Heart left ventricle (tissue), 16 donors: ENCODE measurements around the gene MYNN. TPM values are rescaled to one million over a fixed set of nuclear protein-coding genes. Genes with fewer than 3 reads are reported as not detected.

Source experiments
- ATAC-seq, 4 donors: fragments of 200-7000 bp; cut with Tn5 transposase; one replicate each; pipeline ENCODE4 v1.9.1; 2020 to 2022; ENCODE audit warnings: moderate library complexity in 4 of 4, mild to moderate bottlenecking in 3 of 4, moderate number of reproducible peaks in 1 of 4
- DNase-seq, 5 donors: peaks; one replicate each; pipeline ENCODE4 v3.0.0-alpha.2; 2020
- H3K27ac ChIP-seq, 12 donors: fragments of 200-600 bp; sonication (generic) in 4 of 12; one replicate each; pipeline versions ENCODE4 v1.5.0 to v1.8.0; 2016 to 2022; ENCODE audit warnings: mild to moderate bottlenecking in 2 of 12
- H3K27me3 ChIP-seq, 9 donors: fragments of 200-600 bp; sonication (generic) in 2 of 9; one replicate each; pipeline versions ENCODE4 v1.5.1 to v1.8.0; 2016 to 2022; ENCODE audit warnings: mild to moderate bottlenecking in 3 of 9
- H3K36me3 ChIP-seq, 9 donors: fragments of 200-600 bp; sonication (generic) in 2 of 9; one replicate each; pipeline versions ENCODE4 v1.5.0 to v1.8.0; 2018 to 2022; ENCODE audit warnings: mild to moderate bottlenecking in 2 of 9
- H3K4me1 ChIP-seq, 12 donors: fragments of 200-600 bp; sonication (generic) in 4 of 12; one replicate each; pipeline versions ENCODE4 v1.5.0 to v1.8.0; 2016 to 2022; ENCODE audit warnings: mild to moderate bottlenecking in 3 of 12
- H3K4me3 ChIP-seq, 12 donors: fragments of 200-600 bp; sonication (generic) in 4 of 12; one replicate each; pipeline versions ENCODE4 v1.5.0 to v1.8.0; 2017 to 2022; ENCODE audit warnings: mild to moderate bottlenecking in 9 of 12, moderate library complexity in 4 of 12
- H3K9me3 ChIP-seq, 12 donors: fragments of 200-600 bp; sonication (generic) in 4 of 12; one replicate each; pipeline versions ENCODE4 v1.5.0 to v1.8.0; 2016 to 2022; ENCODE audit warnings: mild to moderate bottlenecking in 1 of 12
- POLR2A ChIP-seq, 2 donors: fragments of 450-650 bp; IDR thresholded peaks; one replicate each; pipeline ENCODE4 v1.6.1; 2017; ENCODE audit warnings: antibody characterized with exemption in 2 of 2, mild to moderate bottlenecking in 2 of 2, moderate library complexity in 2 of 2
- WGBS, 4 donors: extraction: QIAGEN DNeasy Blood & Tissue Kit in 2 of 4; methylation state at CpG; one replicate each; pipeline versions ENCODE4 v1.1.5 to v1.1.7; 2013 to 2018; 5-methylcytosine and 5-hydroxymethylcytosine counted together
- intact Hi-C, 10 donors: fragments of 100-400 bp; cut with DNase I; formaldehyde crosslinking; loops; one replicate each; pipeline versions ENCODE4 v1.11.1 to v1.14.2; 2022
- polyA plus RNA-seq, 2 donors: library from polyadenylated mRNA; stranded (reverse); fragments of 200-250 nt; gene quantifications; one replicate each; pipeline ENCODE4 v1.2.3, GENCODE V29; 2013
- total RNA-seq, 9 donors: library from RNA; depleted of rRNA in 2 of 9; stranded (reverse); fragments of >200 nt in 2 of 9; fragmentation: NEBNext Ultra II Directional in 3 of 9; extraction: Animal tissue kit (Norgen Biotek cat#: 25700) in 3 of 9; gene quantifications; one replicate each; pipeline versions ENCODE4 v1.1.0 to v1.2.4, GENCODE V29; 2016 to 2023
- TF ChIP-seq, protein P1 (sequence below), 12 donors: fragments of 200-600 bp; sonication (generic) in 4 of 12; IDR thresholded peaks; one replicate each; pipeline versions ENCODE4 v1.5.0 to v1.8.0; 2018 to 2022; ENCODE audit warnings: antibody characterized with exemption in 12 of 12, mild to moderate bottlenecking in 5 of 12
- donor health status: ischemic (EF 13 %, LVEDD 7.1; RV severe dilation, severe dysfunction).
- donor health status: healthy with polysubstance abuse.
- donor health status: DM: no; HTN: yes; CAD: no.
- donor health status: DM: no; HTN: no; CAD: no.
- donor health status: ischemic (EF 25% LVEDD 6.9; RV normal size, moderate dysfunction).
- donor health status: ischemic (EF 25% LVEDD 5.7; RV mildly dilated, moderate dysfunction).
- donor health status: healthy.
- donor health status: DM: yes; HTN: yes; CAD: no.
- donor health status: ischemic (EF 35%, LVEDD 5.7; RV mildly dilated, moderate dysfunction).
- donor health status: nonischemic (EF 11% LVEDD 7.7; RV severe dilation, severe dysfunction).
- donor health status: DM: yes; HTN: yes; CAD: no.
- donor health status: PGD.
- donor health status: ischemic (EF 29% LVEDD 5.4; RV normal size, mild dysfunction).
- donor health status: nonischemic (EF 23%, LVEDD 6.1; RV moderate dilation, normal function).

MYNN gene
- total and polyA plus RNA-seq, 11 donors, result 5.0 to 14.1 (median 10.4) TPM

DNA sequence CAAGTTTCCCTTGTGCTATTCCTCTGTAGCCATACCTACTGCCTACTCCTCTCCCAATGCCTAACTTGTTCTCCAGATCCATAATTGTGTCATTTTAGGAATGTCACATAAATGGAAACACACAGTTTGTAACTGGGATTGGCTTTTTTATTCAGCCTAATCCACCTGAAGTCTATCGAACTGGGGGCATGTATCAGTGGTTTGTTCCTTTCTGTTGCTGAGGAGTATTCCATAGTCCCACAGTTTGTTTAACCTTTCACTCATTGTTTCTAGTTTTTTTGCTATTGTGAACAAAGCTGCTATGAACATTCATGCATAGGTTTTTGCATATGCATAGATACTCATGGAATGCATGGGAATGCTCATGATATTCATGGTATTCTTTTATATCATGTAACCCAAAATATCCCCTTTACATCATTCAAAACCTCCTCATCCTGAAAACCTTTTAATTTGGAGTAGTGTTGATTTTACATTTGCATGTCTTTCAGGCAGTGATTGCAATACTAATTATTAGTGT, 65.4 kb downstream of the MYNN start:
- TF ChIP-seq POLR2A (IDR thresholded peaks at IDR 0.05), result no peak
- TF ChIP-seq, protein P1, sequence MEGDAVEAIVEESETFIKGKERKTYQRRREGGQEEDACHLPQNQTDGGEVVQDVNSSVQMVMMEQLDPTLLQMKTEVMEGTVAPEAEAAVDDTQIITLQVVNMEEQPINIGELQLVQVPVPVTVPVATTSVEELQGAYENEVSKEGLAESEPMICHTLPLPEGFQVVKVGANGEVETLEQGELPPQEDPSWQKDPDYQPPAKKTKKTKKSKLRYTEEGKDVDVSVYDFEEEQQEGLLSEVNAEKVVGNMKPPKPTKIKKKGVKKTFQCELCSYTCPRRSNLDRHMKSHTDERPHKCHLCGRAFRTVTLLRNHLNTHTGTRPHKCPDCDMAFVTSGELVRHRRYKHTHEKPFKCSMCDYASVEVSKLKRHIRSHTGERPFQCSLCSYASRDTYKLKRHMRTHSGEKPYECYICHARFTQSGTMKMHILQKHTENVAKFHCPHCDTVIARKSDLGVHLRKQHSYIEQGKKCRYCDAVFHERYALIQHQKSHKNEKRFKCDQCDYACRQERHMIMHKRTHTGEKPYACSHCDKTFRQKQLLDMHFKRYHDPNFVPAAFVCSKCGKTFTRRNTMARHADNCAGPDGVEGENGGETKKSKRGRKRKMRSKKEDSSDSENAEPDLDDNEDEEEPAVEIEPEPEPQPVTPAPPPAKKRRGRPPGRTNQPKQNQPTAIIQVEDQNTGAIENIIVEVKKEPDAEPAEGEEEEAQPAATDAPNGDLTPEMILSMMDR (IDR thresholded peaks at IDR 0.05), result no peak
- WGBS, 4 donors, result 93 to 100% (median 98%) methylated on average over 1 of the region's 1 CpG
- Histone ChIP-seq H3K9me3 (no peaks in the 10 kb centered on the region), H3K27ac (no peak overlapping the region), H3K27me3 (no peaks in the 10 kb centered on the region), H3K4me3 (no peak overlapping the region), H3K36me3 (no peaks in the 10 kb centered on the region), H3K4me1 (no peaks in the 10 kb centered on the region)
- ATAC-seq (no peak), DNase-seq (no peak)
- intact Hi-C loops, result no loop called here

Other genes starting within 250 kb of the MYNN start
- 10 to 100 TPM; 11.2 to 22.4 (median 17.1) TPM for gene MECOM, start 109.7 kb upstream of the MYNN start, total RNA-seq
- gene MECOM, start 109.7 kb upstream of the MYNN start, polyA plus RNA-seq, result 1 to 10 TPM; 5.8 to 9.2 TPM
- 10 to 100 TPM in 2 of 9 donors, 1 to 10 TPM in 5, not detected in 2; 1.0 to 60.8 (median 3.1) TPM for gene TERC, start 8.3 kb upstream of the MYNN start, total RNA-seq
- gene TERC, start 8.3 kb upstream of the MYNN start, polyA plus RNA-seq, result not detected
- 1 to 10 TPM in 2 of 9 donors, under 1 TPM in 7; 0.18 to 1.3 (median 0.54) TPM for gene ACTRT3, start 3.8 kb upstream of the MYNN start, total RNA-seq
- gene ACTRT3, start 3.8 kb upstream of the MYNN start, polyA plus RNA-seq, result under 1 TPM; 0.27 to 0.68 TPM
- gene LRRIQ4, start 39.5 kb downstream of the MYNN start, total RNA-seq, result not detected
- gene LRRIQ4, start 39.5 kb downstream of the MYNN start, polyA plus RNA-seq, result not detected
- gene LRRC34, start 39.5 kb downstream of the MYNN start, total RNA-seq, result 1 to 10 TPM in 6 of 9 donors, under 1 TPM in 2, not detected in 1; 0.60 to 2.4 (median 1.6) TPM
- gene LRRC34, start 39.5 kb downstream of the MYNN start, polyA plus RNA-seq, result under 1 TPM; 0.91 to 0.93 TPM
- gene LRRC31, start 96.5 kb downstream of the MYNN start, total RNA-seq, result under 1 TPM in 1 of 9 donors, not detected in 8; 0.12 TPM
- not detected for gene LRRC31, start 96.5 kb downstream of the MYNN start, polyA plus RNA-seq
- not detected for gene SAMD7, start 138.2 kb downstream of the MYNN start, total RNA-seq
- gene SAMD7, start 138.2 kb downstream of the MYNN start, polyA plus RNA-seq, result not detected
- gene SEC62, start 193.4 kb downstream of the MYNN start, total RNA-seq, result 100 to 1,000 TPM in 1 of 9 donors, 10 to 100 TPM in 8; 29.5 to 104 (median 75.2) TPM
- gene SEC62, start 193.4 kb downstream of the MYNN start, polyA plus RNA-seq, result 10 to 100 TPM; 42.1 to 53.2 TPM